GM18526 (cell line): Measurements from ENCODE around the gene CABP2.

ENCODE experiments used
- POLR2A ChIP-seq: IDR thresholded peaks from 3 replicates; pipeline ENCODE4 v1.6.1; 2011; ENCODE audit not compliant: insufficient read length; ENCODE audit errors: extremely low read depth

Gene CABP2

DNA sequence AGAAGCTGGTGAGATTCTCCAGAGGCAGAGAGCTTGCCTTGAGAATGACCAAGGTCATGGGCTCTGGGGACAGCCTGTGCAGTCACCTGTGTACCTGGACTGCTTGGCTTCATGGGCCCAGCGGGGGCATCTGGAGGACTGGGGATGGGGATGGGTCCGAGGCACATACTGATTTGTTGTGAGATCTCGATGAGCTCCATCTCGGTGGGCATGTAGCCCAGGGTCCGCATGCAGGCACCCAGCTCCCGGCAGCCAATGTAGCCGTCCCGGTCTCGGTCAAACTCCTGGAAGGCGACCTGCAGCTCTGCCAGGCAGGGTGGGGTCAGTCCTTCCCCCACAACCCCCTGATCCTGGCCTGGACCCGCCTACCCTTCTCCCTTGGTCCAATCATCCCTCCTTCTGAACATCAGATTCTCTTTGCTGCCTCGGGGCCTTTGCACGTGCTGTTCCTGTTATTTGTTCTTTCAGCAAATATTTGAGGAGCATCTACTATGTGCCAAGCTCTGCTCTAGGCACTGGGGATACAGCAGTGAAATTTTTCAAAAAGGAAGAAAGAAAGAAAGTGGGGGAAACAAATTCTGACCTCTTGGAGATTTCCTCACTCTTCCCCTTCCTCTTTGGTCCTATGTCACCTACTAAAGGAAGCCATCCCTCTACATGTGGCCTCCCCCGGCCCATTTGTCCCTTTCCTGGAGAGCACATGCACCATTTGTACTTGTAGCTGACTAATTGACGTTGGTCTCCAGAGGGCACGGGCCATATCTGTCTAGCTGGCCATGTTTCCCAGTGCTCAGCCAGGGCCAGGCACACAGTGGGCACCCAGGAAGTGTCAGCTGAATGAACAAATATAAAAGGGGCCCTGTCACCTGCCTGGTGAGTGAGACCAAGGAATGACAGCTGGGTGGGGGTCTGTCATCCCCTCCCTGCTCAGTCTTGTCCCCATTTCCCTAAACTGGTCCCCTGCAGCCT, 2.1 kb downstream of the CABP2 start:
- TF ChIP-seq POLR2A, result no peak

DNA sequence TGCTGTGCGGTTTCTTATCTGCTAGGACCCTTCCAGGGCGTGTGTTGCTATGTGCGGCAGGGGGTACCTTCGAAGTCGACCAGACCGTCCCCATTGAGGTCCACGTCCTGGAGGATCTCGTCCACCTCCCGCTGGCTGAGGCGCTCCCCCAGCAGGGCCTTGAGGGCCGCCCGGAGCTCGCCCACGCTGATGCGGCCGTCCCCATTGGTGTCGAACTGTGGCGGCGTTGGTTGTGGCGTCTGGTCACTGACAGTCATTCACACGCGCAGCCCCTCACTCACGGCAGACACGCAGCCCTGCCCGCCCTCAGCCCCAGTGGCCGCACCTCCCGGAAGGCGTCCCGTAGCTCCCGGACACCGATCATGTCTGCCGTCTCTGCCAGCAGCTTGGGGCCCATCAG, 3.5 kb downstream of the CABP2 start:
- TF ChIP-seq POLR2A, result no peak

DNA sequence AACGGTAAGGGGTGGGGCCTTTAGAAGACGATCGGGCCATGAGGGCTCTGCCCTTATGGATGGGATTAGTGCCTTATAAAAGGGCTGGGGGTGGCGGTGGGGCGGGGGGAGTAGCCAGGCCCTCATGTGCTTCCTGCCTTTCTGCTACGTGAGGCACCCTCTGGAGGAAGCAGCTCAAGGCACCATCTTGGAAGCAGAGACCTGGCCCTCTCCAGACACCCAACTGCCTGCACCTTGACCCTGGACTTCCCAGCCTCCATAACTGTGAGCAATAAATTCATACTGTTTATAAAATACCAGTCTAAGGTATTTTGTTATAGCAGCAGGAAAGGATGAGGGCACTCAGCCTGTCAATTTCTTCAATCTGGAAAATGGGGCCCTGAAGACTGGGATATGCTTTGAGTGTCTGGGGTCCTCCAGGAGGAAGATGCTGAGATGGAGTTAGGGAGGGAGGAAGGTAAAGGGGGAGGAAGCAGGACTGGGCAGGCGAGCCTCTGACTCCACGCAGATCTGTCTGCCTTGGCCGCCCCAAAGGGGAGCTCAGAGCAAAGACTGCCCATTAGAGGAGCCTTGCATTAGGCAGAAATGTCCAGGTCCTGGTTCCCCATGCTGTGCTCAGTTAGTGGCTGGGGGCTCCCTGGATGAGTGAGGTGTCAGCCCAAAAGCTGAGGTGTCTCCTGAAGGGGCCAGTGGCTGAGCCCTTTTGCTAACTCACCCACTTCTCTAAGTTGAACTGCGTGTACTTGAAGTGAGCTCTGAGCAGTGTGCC, 5.3 kb downstream of the CABP2 start:
- no peak for TF ChIP-seq POLR2A

DNA sequence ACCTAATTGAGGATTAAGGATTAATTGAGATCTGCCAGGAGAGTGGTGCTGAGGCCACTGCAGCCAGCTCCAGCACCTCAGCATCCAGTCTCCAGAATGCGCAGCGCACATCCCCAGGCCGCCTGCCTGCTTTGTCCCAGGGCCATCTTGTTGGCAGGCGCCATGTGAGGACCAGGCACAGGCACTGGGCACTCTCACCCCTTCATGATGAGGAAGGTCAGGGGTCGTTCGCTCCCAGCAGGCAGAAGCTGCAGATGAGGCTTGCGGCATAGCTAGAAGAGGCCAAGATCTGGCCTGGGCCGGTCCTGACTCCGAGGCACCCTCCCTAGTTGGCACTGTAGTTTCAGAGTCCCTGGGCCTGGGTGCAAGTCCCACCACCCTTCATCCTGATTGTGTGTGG, 6.4 kb downstream of the CABP2 start:
- TF ChIP-seq POLR2A, result no peak

DNA sequence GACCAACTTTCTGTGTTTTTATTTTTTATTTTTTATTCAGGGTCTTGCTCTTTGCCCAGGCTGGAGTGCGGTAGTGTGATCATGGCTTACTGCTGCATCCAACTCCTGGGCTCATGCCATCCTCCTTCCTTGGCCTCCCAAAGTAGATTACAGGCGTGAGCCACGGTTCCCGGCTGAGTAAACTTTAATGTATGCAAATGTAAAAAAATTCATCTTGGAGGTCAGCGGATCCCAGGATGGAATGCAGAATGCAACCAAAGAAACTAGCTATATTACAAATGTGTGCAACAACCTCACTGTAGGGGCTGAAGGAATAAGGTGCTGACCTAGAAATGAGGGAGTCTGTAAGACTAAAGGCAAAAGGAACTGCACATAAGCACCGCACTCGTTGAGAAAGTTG, 9.1 kb downstream of the CABP2 start:
- no peak for TF ChIP-seq POLR2A

DNA sequence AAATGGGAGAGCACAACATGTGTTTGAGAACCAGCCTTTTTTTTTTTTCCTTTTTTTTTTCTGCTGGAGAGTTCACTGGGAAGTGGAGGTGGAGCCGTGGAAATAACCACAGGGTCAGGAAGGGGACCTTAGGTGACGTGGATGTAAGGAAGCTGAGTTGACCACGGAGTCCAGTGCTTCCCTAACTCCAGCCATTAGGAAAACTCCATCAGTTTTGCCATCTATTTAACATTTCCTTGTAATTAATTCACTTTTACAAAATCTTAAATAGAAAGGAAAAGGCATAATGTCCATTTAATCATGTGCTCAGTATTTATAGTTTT, 13.3 kb downstream of the CABP2 start:
- no peak for TF ChIP-seq POLR2A

DNA sequence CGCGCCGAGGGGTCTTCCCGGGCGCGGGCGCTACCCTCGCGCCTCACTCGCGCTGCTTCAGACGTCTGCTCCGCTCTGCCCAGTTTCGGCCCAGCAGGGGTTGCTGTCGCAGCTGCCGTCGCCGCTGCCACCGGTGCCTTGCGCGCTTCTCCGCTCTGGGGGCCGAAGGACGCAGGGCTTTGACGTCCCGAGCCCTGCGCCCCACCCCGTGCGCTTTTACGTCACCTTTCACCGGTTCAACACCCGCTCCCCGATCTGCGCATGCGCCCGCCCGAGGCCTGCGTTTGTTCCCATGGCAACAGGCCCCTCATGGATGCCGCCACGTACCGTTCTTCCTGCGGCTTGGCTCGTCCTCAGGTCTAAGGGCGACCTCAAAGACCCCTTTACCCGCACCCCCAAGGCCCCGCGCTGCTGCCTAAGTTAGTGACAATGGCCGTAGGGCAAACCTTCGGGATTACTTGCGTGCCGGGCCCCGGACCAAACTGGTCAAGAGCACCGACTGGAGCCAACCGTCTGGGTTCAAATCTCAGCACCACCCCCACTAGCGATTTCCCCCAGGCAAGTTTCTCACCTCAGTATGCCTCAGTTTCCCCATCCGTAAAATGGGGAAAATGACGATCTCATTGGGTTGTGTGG, 14.6 kb downstream of the CABP2 start:
- TF ChIP-seq POLR2A, result peak; percentile 52

DNA sequence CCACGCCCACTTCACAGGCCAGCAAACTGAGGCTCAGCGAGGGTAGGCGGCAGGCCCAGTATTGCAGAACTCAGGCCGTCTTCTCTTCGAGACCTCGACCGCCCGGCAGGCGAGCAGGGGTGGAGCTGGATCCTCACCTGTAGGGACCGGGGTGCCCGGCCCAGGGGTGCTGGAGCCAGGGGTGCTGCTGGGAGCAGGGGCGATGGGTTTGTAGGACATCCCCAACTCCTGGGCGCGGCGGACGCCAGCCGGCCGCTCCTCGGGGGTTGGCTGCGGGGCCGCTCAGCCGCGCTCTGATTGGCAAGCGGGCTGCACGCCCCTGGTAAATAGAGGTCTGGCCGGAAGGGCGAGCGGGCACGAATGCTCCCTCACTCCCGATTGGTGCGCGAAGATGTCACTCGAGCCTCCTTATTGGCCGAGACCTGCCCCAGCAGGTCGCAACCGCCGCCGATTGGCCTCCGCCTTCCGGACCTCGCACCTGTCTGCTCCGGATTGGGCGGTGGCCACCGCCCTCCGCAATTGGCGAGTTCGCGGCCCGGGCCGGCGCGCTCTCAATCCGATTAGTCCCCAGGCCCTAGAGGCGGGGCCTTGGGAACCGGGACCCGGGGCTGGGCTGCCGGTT, 15.3 kb downstream of the CABP2 start, which contains the start of gene CDK2AP2:
Gene CDK2AP2 (minus strand): TSS at position 299 of the 622 bp plus-strand sequence. CDS start 80 bp downstream, at position 219.
- TF ChIP-seq POLR2A, result peak; percentile 77

DNA sequence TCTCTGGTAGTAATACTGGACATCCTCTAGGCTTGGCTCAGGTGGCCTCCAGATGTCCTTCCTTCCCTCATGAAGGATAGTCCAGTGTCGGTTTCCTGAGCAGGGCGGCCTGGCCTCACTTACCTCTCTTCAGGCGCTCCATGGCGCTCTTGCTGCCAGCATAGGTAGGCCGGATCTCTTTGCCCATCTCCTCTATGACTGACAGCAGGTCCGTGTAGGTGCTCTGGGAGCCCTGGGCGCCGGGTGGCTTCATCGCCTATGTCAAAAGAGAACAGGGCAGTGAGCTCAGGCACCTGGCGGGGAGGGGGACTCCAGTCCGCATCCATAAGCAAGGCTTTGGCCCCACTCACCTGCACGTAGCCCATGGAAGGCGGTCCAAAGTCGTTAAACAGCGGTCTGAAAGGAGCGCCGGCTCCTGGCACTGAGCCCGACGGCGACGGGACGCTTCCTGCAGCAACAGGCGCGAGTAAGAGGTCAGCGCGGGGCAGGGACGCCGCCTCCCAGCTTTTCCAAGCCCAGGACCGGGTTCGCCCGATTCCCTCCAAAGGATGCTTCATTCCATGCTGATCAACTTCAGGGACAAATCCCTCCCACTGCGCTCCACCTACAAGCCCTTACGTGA, 15.9 kb downstream of the CABP2 start:
- no peak for TF ChIP-seq POLR2A

DNA sequence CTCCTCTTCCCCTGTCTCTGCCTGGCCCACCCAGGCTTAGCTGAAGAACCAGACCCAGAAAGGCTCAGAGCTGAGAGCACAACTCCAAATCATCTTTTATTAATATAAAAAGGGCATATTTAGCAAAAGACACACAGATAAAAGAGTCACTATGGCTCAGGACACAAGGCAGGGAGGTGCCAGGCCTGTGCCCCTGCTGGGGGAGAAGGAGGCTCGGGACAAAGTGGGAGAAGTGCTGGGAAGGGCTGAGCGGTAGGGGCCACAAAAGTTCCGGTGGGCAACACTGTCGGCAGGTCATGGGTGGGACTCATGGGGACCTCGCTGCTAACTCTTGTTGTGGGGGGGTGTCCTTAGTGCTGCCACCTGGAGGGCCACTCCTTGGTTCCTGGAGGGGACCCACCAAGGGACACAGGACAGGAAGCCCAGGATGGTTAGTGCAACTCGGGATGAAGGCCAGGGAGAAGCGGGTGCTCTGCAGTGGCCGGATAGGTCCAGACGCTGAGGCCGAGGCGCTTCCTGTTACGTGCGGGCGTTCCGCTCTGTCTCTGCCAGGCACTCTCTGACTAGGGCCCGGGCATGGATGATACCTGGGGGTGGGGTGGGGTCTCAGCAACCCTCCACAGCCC, 16.7 kb downstream of the CABP2 start:
- no peak for TF ChIP-seq POLR2A

DNA sequence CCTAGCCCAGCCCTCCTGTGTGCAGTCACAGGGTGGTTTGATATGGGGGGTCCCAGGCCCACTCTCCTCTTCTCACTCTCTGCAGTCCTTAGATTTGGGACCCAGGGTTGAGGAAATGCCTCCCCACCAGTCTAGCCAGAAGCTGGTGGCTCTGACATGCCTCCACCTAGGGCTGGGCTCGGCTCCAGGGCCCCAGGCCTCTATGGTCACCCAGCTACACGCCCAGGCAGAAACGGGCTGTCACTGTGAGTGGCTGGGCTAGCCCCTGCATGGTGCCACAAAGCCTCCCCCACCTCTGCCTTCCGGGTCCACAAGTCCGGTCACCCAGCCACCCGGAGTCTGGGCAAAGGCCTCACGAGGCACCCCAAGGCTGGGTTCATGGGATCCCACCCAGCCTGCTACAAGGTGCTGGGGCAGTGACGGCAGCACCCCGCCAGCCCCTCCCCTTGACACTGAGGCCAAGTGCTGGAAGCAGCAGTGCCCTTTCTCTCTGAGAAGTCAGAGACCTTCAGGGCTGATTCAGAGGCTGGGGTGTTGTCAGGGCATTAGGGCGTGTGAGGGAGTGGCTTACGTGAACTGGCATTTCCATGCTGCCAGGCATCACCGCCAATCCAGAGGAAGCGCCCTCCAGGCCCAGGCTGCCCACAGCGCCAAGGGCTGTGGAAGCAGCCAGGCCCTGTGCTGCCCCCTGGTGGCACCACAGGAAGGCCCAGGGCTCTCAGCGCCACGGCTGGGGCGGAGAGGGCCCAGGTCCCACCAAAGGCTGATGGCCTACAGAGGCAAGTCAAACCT, 17.4 kb downstream of the CABP2 start:
- TF ChIP-seq POLR2A, result no peak

DNA sequence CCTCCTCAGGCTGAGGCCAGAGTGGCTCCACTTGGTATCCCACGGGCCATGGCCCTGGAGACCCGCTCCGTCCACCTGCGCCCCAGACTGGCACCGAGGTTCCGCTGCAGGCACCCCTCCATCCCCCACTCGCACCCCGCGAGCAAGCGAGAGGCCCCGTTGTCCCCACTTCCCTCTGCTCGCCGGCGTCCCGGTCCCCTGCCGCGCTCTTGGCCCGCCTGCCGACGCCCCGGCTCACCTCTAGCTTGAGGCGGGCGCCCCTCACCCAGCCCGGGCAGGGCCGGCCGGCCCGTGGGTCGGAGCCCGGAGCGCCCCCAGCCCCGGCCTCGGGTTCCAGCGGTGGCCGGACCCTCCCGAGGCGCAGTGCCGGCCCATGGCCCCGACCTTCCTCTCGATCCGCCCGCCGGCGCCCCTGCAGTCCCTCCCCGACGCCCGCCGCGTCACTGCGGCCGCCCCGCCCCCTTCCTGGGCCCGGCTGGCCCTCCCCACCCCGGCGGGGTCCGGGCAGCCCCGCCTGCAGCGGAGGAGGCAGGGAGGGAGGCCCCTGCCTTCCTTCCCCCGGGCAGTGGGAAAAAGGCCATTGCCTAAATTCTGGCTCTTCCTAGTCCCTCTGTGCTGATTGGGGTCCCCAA, 18.2 kb downstream of the CABP2 start, which contains the start of gene PITPNM1:
Gene PITPNM1 (minus strand): TSS at position 414 of the 632 bp plus-strand sequence. CDS start 1,183 bp downstream, outside the sequence.
- TF ChIP-seq POLR2A, result peak; percentile 21
